Suprapubic skin (tissue), 4 donors: Measurements from ENCODE around the gene BBOF1. TPM values are rescaled to one million over a fixed set of nuclear protein-coding genes. Genes with fewer than 3 reads are reported as not detected.
"Not testable (repeated sequence)": the region's sequence is repeated elsewhere in the genome, so short reads cannot be mapped to it uniquely, and the experiment has no call there.

Experiments
- DNase-seq, 2 donors: peaks; one replicate each; pipeline ENCODE4 v3.0.0-alpha.2; 2019; ENCODE audit warnings: low spot score in 2 of 2
- H3K27ac ChIP-seq: fragments of 200-600 bp; sonication (generic); one replicate; pipeline ENCODE4 v1.5.1; 2019
- H3K27me3 ChIP-seq: fragments of 200-600 bp; sonication (generic); one replicate; pipeline ENCODE4 v1.5.1; 2019
- H3K36me3 ChIP-seq: fragments of 200-600 bp; sonication (generic); one replicate; pipeline ENCODE4 v1.5.1; 2019
- H3K4me1 ChIP-seq: fragments of 200-600 bp; sonication (generic); one replicate; pipeline ENCODE4 v1.5.1; 2019
- H3K4me3 ChIP-seq: fragments of 200-600 bp; sonication (generic); one replicate; pipeline ENCODE4 v1.5.1; 2019; ENCODE audit warnings: mild to moderate bottlenecking
- H3K9me3 ChIP-seq: fragments of 200-600 bp; sonication (generic); one replicate; pipeline ENCODE4 v1.5.1; 2019
- EP300 ChIP-seq: sonication (generic); formaldehyde crosslinking; IDR thresholded peaks from one replicate; pipeline ENCODE4 v1.6.1; 2017; ENCODE audit warnings: antibody characterized with exemption
- POLR2A ChIP-seq, 2 donors: fragments of 450-650 bp; IDR thresholded peaks; one replicate each; pipeline ENCODE4 v1.6.1; 2017; ENCODE audit warnings: antibody characterized with exemption in 2 of 2, mild to moderate bottlenecking in 2 of 2, moderate library complexity in 2 of 2
- POLR2AphosphoS5 ChIP-seq, 3 donors: sonication (generic); formaldehyde crosslinking; IDR thresholded peaks; one replicate each; pipeline ENCODE4 v1.6.1; 2017; ENCODE audit warnings: antibody characterized with exemption in 3 of 3
- WGBS: methylation state at CpG from one replicate; pipeline ENCODE4 v1.1.5; 2018; 5-methylcytosine and 5-hydroxymethylcytosine counted together
- total RNA-seq, 4 donors: library from RNA; depleted of rRNA; stranded (reverse); fragments of >200 nt; gene quantifications; one replicate each; pipeline ENCODE4 v1.1.0, GENCODE V29; 2016
- TF ChIP-seq, protein P1 (sequence below), 2 donors: fragments of 200-600 bp in 1 of 2; fragments of 450-650 bp in 1 of 2; sonication (generic) in 1 of 2; IDR thresholded peaks; one replicate each; pipeline ENCODE4 v1.5.1; 2016 to 2019; ENCODE audit warnings: antibody characterized with exemption in 2 of 2, mild to moderate bottlenecking in 1 of 2, moderate library complexity in 1 of 2

The BBOF1 gene
- total RNA-seq, 4 donors from 2014 or later = 2.4 to 5.3 (median 3.9) TPM

- Histone ChIP-seq H3K27ac (no peak overlapping the region), H3K27me3 (no peaks in the 10 kb centered on the region), H3K4me1 (no peaks in the 10 kb centered on the region), H3K4me3 (no peak overlapping the region), H3K9me3 (no peaks in the 10 kb centered on the region), H3K36me3 (peaks cover 21% of the 10 kb centered on the region)
- DNase-seq = no peak
- TF ChIP-seq POLR2AphosphoS5 (IDR thresholded peaks at IDR 0.05) (no peak), POLR2A (IDR thresholded peaks at IDR 0.05) (no peak), EP300 (no peak)
- TF ChIP-seq, protein P1, sequence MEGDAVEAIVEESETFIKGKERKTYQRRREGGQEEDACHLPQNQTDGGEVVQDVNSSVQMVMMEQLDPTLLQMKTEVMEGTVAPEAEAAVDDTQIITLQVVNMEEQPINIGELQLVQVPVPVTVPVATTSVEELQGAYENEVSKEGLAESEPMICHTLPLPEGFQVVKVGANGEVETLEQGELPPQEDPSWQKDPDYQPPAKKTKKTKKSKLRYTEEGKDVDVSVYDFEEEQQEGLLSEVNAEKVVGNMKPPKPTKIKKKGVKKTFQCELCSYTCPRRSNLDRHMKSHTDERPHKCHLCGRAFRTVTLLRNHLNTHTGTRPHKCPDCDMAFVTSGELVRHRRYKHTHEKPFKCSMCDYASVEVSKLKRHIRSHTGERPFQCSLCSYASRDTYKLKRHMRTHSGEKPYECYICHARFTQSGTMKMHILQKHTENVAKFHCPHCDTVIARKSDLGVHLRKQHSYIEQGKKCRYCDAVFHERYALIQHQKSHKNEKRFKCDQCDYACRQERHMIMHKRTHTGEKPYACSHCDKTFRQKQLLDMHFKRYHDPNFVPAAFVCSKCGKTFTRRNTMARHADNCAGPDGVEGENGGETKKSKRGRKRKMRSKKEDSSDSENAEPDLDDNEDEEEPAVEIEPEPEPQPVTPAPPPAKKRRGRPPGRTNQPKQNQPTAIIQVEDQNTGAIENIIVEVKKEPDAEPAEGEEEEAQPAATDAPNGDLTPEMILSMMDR (IDR thresholded peaks at IDR 0.05) = no peak
- 94% methylated on average over 4 of the region's 4 CpGs for WGBS
Measured at GRCh38 chr14:73991092-73991491, 28.1 kb upstream of the BBOF1 start.

GRCh38 chr14:73994926-73995325, 24.2 kb upstream of the BBOF1 start:
- not testable (repeated sequence) for H3K4me3 ChIP-seq, H3K36me3 ChIP-seq, H3K27me3 ChIP-seq, DNase-seq, H3K4me1 ChIP-seq, H3K27ac ChIP-seq, H3K9me3 ChIP-seq
- 99% methylated on average over 7 of the region's 7 CpGs for WGBS

- TF ChIP-seq, protein P1 (IDR thresholded peaks at IDR 0.05) = no peak
- TF ChIP-seq EP300 = no peak
- no peak for TF ChIP-seq POLR2A (IDR thresholded peaks at IDR 0.05)
- no peak for TF ChIP-seq POLR2AphosphoS5 (IDR thresholded peaks at IDR 0.05)
- H3K4me3 ChIP-seq = no peak overlapping the region
- H3K27ac ChIP-seq = no peak overlapping the region
- no peak for DNase-seq
- no peaks in the 10 kb centered on the region for H3K27me3 ChIP-seq
- 94% methylated on average over 8 of the region's 8 CpGs for WGBS
- H3K9me3 ChIP-seq = no peaks in the 10 kb centered on the region
- H3K36me3 ChIP-seq = peaks cover 8% of the 10 kb centered on the region
- H3K4me1 ChIP-seq = no peaks in the 10 kb centered on the region
Measured at GRCh38 chr14:73995977-73996378, 23.2 kb upstream of the BBOF1 start.

GRCh38 chr14:73996731-73997107, 22.4 kb upstream of the BBOF1 start:
- TF ChIP-seq POLR2A (IDR thresholded peaks at IDR 0.05) (no peak), EP300 (no peak), POLR2AphosphoS5 (IDR thresholded peaks at IDR 0.05) (no peak)
- TF ChIP-seq, protein P1 (IDR thresholded peaks at IDR 0.05) = no peak
- H3K9me3 ChIP-seq = no peaks in the 10 kb centered on the region
- H3K27me3 ChIP-seq = no peaks in the 10 kb centered on the region
- H3K4me3 ChIP-seq = no peak overlapping the region
- no peak overlapping the region for H3K27ac ChIP-seq
- no peak for DNase-seq
- no peaks in the 10 kb centered on the region for H3K4me1 ChIP-seq
- H3K36me3 ChIP-seq = peaks cover 8% of the 10 kb centered on the region
- WGBS = 75% methylated on average over 2 of the region's 2 CpGs

DNA sequence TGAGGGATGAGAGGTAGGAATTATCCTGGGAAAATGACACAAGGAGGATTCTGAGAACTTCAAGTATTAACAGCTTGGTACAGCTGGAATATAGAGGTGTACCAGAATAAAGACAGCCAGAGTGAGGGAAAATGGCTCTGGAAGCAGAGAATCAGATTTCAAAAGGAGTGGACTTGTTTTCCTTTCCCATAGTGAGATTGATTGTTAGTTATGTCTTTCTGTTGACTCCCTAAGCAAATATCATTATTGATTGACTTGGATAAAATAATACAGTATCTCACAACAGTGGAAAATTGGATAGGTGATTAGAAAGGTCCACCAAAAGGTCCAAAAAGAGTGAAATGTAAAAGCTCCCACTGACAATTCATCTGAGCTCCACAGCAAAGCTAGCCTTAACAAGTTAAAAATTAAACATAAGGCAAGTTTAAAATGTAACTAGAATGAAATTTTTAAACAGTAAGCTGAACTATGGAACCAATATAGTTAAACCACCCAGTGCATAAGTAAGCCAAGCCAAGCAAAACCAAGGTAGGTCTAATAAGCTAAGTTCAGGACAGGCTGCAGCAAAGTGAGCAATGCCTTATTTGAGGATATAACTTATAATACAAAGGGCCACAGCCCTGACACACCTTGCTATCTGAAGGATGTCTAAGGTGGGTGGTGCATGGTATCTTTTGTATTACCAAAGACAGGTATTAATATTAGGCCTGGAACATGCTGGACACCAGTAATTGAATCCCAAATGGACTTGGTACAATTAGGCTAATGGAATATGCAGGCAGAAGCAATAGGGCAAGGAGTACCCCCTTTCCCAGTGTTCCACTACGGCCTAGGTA, 21.8 kb upstream of the BBOF1 start:
- Histone ChIP-seq H3K9me3 (no peaks in the 10 kb centered on the region), H3K36me3 (peaks cover 8% of the 10 kb centered on the region), H3K27me3 (no peaks in the 10 kb centered on the region), H3K4me1 (no peaks in the 10 kb centered on the region), H3K4me3 (no peak overlapping the region), H3K27ac (no peak overlapping the region)
- TF ChIP-seq, protein P1 (IDR thresholded peaks at IDR 0.05) = no peak
- TF ChIP-seq EP300 (no peak), POLR2A (IDR thresholded peaks at IDR 0.05) (no peak), POLR2AphosphoS5 (IDR thresholded peaks at IDR 0.05) (no peak)
- DNase-seq = no peak
- WGBS = 91% methylated on average over 1 of the region's 1 CpG
